Vagina (tissue), 2 donors: Measurements from ENCODE around the gene MRPS27. TPM values are rescaled to one million over a fixed set of nuclear protein-coding genes. Genes with fewer than 3 reads are reported as not detected.
A peak's percentile ranks its signal among the peaks of the same experiment; 100 is the strongest.

ENCODE experiments used
- DNase-seq, 2 donors: peaks; one replicate each; pipeline ENCODE4 v3.0.0-alpha.2; 2017; ENCODE audit errors: extremely low spot score in 2 of 2
- H3K27ac ChIP-seq: fragments of 200-600 bp; sonication (generic); one replicate; pipeline ENCODE4 v1.5.1; 2019
- H3K27me3 ChIP-seq: fragments of 200-600 bp; sonication (generic); one replicate; pipeline ENCODE4 v1.5.1; 2019
- H3K36me3 ChIP-seq, 2 donors: fragments of 200-600 bp; sonication (generic); one replicate each; pipeline ENCODE4 v1.5.1; 2017 to 2019
- H3K4me1 ChIP-seq: fragments of 200-600 bp; sonication (generic); one replicate; pipeline ENCODE4 v1.5.1; 2019
- H3K4me3 ChIP-seq, 2 donors: fragments of 200-600 bp; sonication (generic); 1 replicate in 1 of 2; 2 replicates in 1 of 2; pipeline ENCODE4 v1.5.1; 2016 to 2019
- H3K9me3 ChIP-seq: fragments of 200-600 bp; sonication (generic); one replicate; pipeline ENCODE4 v1.5.1; 2019
- CTCF ChIP-seq, 3 experiments: fragments of 450-650 bp in 2 of 3; fragments of 200-600 bp in 1 of 3; sonication (generic) in 1 of 3; IDR thresholded peaks; one replicate each; pipeline ENCODE4 v1.5.1; 2017 to 2019; ENCODE audit warnings: antibody characterized with exemption in 3 of 3, mild to moderate bottlenecking in 2 of 3, moderate library complexity in 2 of 3
- POLR2A ChIP-seq, 2 donors: fragments of 450-650 bp; IDR thresholded peaks; one replicate each; pipeline ENCODE4 v1.6.1; 2017; ENCODE audit warnings: antibody characterized with exemption in 2 of 2, mild to moderate bottlenecking in 2 of 2, moderate library complexity in 2 of 2
- POLR2AphosphoS5 ChIP-seq, 2 donors: sonication (generic); formaldehyde crosslinking; IDR thresholded peaks; one replicate each; pipeline ENCODE4 v1.9.0; 2017; ENCODE audit warnings: antibody characterized with exemption in 2 of 2, mild to moderate bottlenecking in 2 of 2, low read depth in 1 of 2; ENCODE audit not compliant: insufficient read depth in 1 of 2
- intact Hi-C: fragments of 100-400 bp; cut with DNase I; formaldehyde crosslinking; loops from one replicate; pipeline ENCODE4 v1.15.1; 2023
- total RNA-seq: library from RNA; depleted of rRNA; stranded (reverse); fragments of >200 nt; gene quantifications from one replicate; pipeline ENCODE4 v1.2.3, GENCODE V29; 2016

MRPS27 gene
- total RNA-seq, 1 donor from 2014 or later: 44.9 TPM

- intact Hi-C loops: loop anchor here (10.0 kb wide), 1 partner anchor 128 kb away; no protein-coding TSS in a partner anchor
- peaks cover 7% of the 10 kb centered on the region for H3K4me1 ChIP-seq
- TF ChIP-seq POLR2AphosphoS5 (IDR thresholded peaks at IDR 0.05; ENCODE audit: insufficient read depth in 1 of 2, low read depth in 1 of 2) (no peak), POLR2A (IDR thresholded peaks at IDR 0.05) (no peak), CTCF (IDR thresholded peaks at IDR 0.05) (no peak)
- no peak for DNase-seq
- no peaks in the 10 kb centered on the region for H3K27me3 ChIP-seq
- H3K4me3 ChIP-seq: no peak overlapping the region
- H3K9me3 ChIP-seq: no peaks in the 10 kb centered on the region
- no peaks in the 10 kb centered on the region for H3K36me3 ChIP-seq
- H3K27ac ChIP-seq: no peak overlapping the region
Observed at GRCh38 chr5:72272398-72272797, 47.6 kb downstream of the MRPS27 start.

GRCh38 chr5:72271702-72272101 is 48.3 kb downstream of the MRPS27 start:
- no peak for DNase-seq
- no peaks in the 10 kb centered on the region for H3K9me3 ChIP-seq
- no peak for TF ChIP-seq POLR2A (IDR thresholded peaks at IDR 0.05)
- TF ChIP-seq POLR2AphosphoS5 (IDR thresholded peaks at IDR 0.05; ENCODE audit: insufficient read depth in 1 of 2, low read depth in 1 of 2): no peak
- TF ChIP-seq CTCF (IDR thresholded peaks at IDR 0.05): no peak
- H3K27ac ChIP-seq: no peak overlapping the region
- H3K27me3 ChIP-seq: no peaks in the 10 kb centered on the region
- peaks cover 7% of the 10 kb centered on the region for H3K4me1 ChIP-seq
- intact Hi-C loops: loop anchor here (10.0 kb wide), 1 partner anchor 127 kb away; no protein-coding TSS in a partner anchor
- no peak overlapping the region for H3K4me3 ChIP-seq
- no peaks in the 10 kb centered on the region for H3K36me3 ChIP-seq

GRCh38 chr5:72270037-72270436 is 50.0 kb downstream of the MRPS27 start:
- Histone ChIP-seq H3K9me3 (no peaks in the 10 kb centered on the region), H3K27ac (no peak overlapping the region), H3K4me3 (no peak overlapping the region), H3K36me3 (no peaks in the 10 kb centered on the region), H3K27me3 (no peaks in the 10 kb centered on the region), H3K4me1 (peaks cover 9% of the 10 kb centered on the region)
- intact Hi-C loops: loop anchor here (10.0 kb wide), 1 partner anchor 125 kb away; no protein-coding TSS in a partner anchor
- DNase-seq: no peak
- no peak for TF ChIP-seq POLR2A (IDR thresholded peaks at IDR 0.05)
- no peak for TF ChIP-seq CTCF (IDR thresholded peaks at IDR 0.05)
- no peak for TF ChIP-seq POLR2AphosphoS5 (IDR thresholded peaks at IDR 0.05; ENCODE audit: insufficient read depth in 1 of 2, low read depth in 1 of 2)

- Histone ChIP-seq H3K9me3 (no peaks in the 10 kb centered on the region), H3K27ac (no peak overlapping the region), H3K4me1 (peaks cover 15% of the 10 kb centered on the region), H3K27me3 (no peaks in the 10 kb centered on the region), H3K36me3 (no peaks in the 10 kb centered on the region), H3K4me3 (no peak overlapping the region)
- no peak for DNase-seq
- no peak for TF ChIP-seq CTCF (IDR thresholded peaks at IDR 0.05)
- TF ChIP-seq POLR2A (IDR thresholded peaks at IDR 0.05): no peak
- TF ChIP-seq POLR2AphosphoS5 (IDR thresholded peaks at IDR 0.05; ENCODE audit: insufficient read depth in 1 of 2, low read depth in 1 of 2): no peak
- intact Hi-C loops: no loop called here
Observed at GRCh38 chr5:72269411-72269780, 50.6 kb downstream of the MRPS27 start.

GRCh38 chr5:72268753-72269410 is 51.2 kb downstream of the MRPS27 start:
- no peak for DNase-seq
- no peak overlapping the region for H3K4me3 ChIP-seq
- H3K4me1 ChIP-seq: peaks cover 15% of the 10 kb centered on the region
- no peaks in the 10 kb centered on the region for H3K36me3 ChIP-seq
- H3K9me3 ChIP-seq: no peaks in the 10 kb centered on the region
- H3K27me3 ChIP-seq: no peaks in the 10 kb centered on the region
- H3K27ac ChIP-seq: no peak overlapping the region
- TF ChIP-seq CTCF (IDR thresholded peaks at IDR 0.05) (peak in 2 of 3 experiments; percentile 2 to 36), POLR2A (IDR thresholded peaks at IDR 0.05) (no peak)
- intact Hi-C loops: no loop called here
